H1 (cell line): ENCODE measurements around the gene PTPN3. TPM values are rescaled to one million over a fixed set of nuclear protein-coding genes. Genes with fewer than 3 reads are reported as not detected.

Experiments used
- CTCF ChIA-PET: fragments of 300-600 bp; sonication (Branson Sonifier 250); formaldehyde crosslinking; loops from one replicate; lab custom pipeline; 2021; ENCODE audit not compliant: partially characterized antibody; lab: Charles Lee
- POLR2A ChIA-PET: fragments of 300-600 bp; sonication (Branson Sonifier 250); formaldehyde crosslinking; loops from one replicate; lab custom pipeline; 2021; ENCODE audit warnings: inconsistent platforms; ENCODE audit not compliant: partially characterized antibody; lab: Charles Lee
- DNase-seq, 2 experiments: peaks; one replicate each; pipeline versions ENCODE4 v3.0.0 to v3.0.0-alpha.2; 2010 to 2022; ENCODE audit warnings: low spot score in 2 of 2, low read depth in 1 of 2, mixed read lengths in 1 of 2
- FAIRE-seq: peaks from 2 replicates; lab custom pipeline; 2011; peaks lifted over from hg19 to GRCh38; lab: Jason Lieb, UNC
- H2AFZ ChIP-seq: 2 replicates; pipeline ENCODE4 v1.8.1; 2012; ENCODE audit warnings: low read length, inconsistent platforms
- H2AK5ac ChIP-seq: 2 replicates; pipeline ENCODE4 v1.6.1; 2013; ENCODE audit warnings: low read depth, low read length
- H2BK120ac ChIP-seq: replicated peaks from 2 replicates; pipeline ENCODE3; 2013; ENCODE audit warnings: low read depth, low read length, inconsistent platforms
- H2BK12ac ChIP-seq: 2 replicates; pipeline ENCODE4 v1.6.1; 2013; ENCODE audit warnings: low read depth, low read length
- H2BK15ac ChIP-seq: 2 replicates; pipeline ENCODE4 v1.6.1; 2013; ENCODE audit warnings: low read length
- H2BK20ac ChIP-seq: 2 replicates; pipeline ENCODE4 v1.6.1; 2013; ENCODE audit warnings: low read length
- H2BK5ac ChIP-seq: 2 replicates; pipeline ENCODE4 v1.6.1; 2013; ENCODE audit warnings: low read depth, low read length
- H3K14ac ChIP-seq: 2 replicates; pipeline ENCODE4 v1.6.1; 2013; ENCODE audit warnings: inconsistent platforms; ENCODE audit not compliant: insufficient read length
- H3K18ac ChIP-seq: 2 replicates; pipeline ENCODE4 v1.6.1; 2013; ENCODE audit warnings: low read length; ENCODE audit errors: extremely low read depth
- H3K23ac ChIP-seq: 2 replicates; pipeline ENCODE4 v1.6.1; 2013; ENCODE audit warnings: inconsistent platforms; ENCODE audit not compliant: insufficient read length
- H3K23me2 ChIP-seq: 2 replicates; pipeline ENCODE4 v1.6.1; 2013; ENCODE audit warnings: low read depth, low read length
- H3K27ac ChIP-seq: 2 replicates; pipeline ENCODE4 v1.6.1; 2011; ENCODE audit warnings: low read depth, low read length, inconsistent platforms
- H3K27me3 ChIP-seq, 4 experiments: replicated peaks in 1 of 4; 1 replicate in 1 of 4; 2 replicates in 3 of 4; pipeline versions ENCODE4 v1.6.1 to v1.8.1; 2011 to 2013; ENCODE audit warnings: low read length in 3 of 4, mild to moderate bottlenecking in 3 of 4, inconsistent platforms in 2 of 4, mixed read lengths in 2 of 4, moderate library complexity in 1 of 4; ENCODE audit not compliant: control insufficient read depth in 3 of 4, insufficient read depth in 3 of 4; ENCODE audit errors: extremely low read depth in 1 of 4
- H3K36me3 ChIP-seq, 4 experiments: 2 replicates each; pipeline versions ENCODE4 v1.6.1 to v1.8.1; 2011 to 2013; ENCODE audit warnings: mild to moderate bottlenecking in 4 of 4, low read length in 3 of 4, moderate library complexity in 2 of 4, control low read depth in 1 of 4, inconsistent platforms in 1 of 4; ENCODE audit not compliant: insufficient read depth in 4 of 4, control insufficient read depth in 2 of 4
- H3K4ac ChIP-seq: replicated peaks from 2 replicates; pipeline ENCODE3; 2013; ENCODE audit warnings: low read length, low read depth, mixed read lengths, inconsistent platforms; ENCODE audit not compliant: insufficient read length
- H3K4me1 ChIP-seq, 4 experiments: replicated peaks in 1 of 4; 1 replicate in 1 of 4; 2 replicates in 3 of 4; pipeline versions ENCODE4 v1.6.1 to v1.8.1; 2011 to 2013; ENCODE audit warnings: low read length in 3 of 4, inconsistent platforms in 2 of 4, mixed read lengths in 1 of 4; ENCODE audit not compliant: insufficient read depth in 4 of 4, control insufficient read depth in 3 of 4
- H3K4me2 ChIP-seq, 2 experiments: 2 replicates each; pipeline versions ENCODE4 v1.6.1 to v1.8.1; 2011 to 2013; ENCODE audit warnings: low read depth in 2 of 2, low read length in 2 of 2, control low read depth in 1 of 2, inconsistent platforms in 1 of 2, mild to moderate bottlenecking in 1 of 2; ENCODE audit not compliant: insufficient read depth in 1 of 2
- H3K4me3 ChIP-seq, 4 experiments: fragments of 200-600, 300-600 bp in 1 of 4; sonication (generic), shearing (Covaris generic), sonication (Bioruptor Twin) in 1 of 4; 2 replicates each; pipeline versions ENCODE4 v1.5.1 to v1.8.1; 2011 to 2016; ENCODE audit warnings: low read length in 4 of 4, low read depth in 3 of 4, control low read depth in 2 of 4, inconsistent platforms in 2 of 4, mild to moderate bottlenecking in 2 of 4, mixed read lengths in 1 of 4, moderate library complexity in 1 of 4; ENCODE audit not compliant: insufficient read depth in 2 of 4; ENCODE audit errors: extremely low read depth in 1 of 4
- H3K56ac ChIP-seq: replicated peaks from 2 replicates; pipeline ENCODE3; 2013; ENCODE audit warnings: low read depth, mild to moderate bottlenecking, mixed read lengths, low read length, inconsistent platforms; ENCODE audit not compliant: insufficient read length
- H3K79me1 ChIP-seq: 2 replicates; pipeline ENCODE4 v1.6.1; 2013; ENCODE audit warnings: low read depth, low read length, control low read depth
- H3K79me2 ChIP-seq, 2 experiments: 2 replicates each; pipeline versions ENCODE4 v1.6.1 to v1.8.1; 2012 to 2013; ENCODE audit warnings: low read length in 2 of 2, mild to moderate bottlenecking in 2 of 2, inconsistent platforms in 1 of 2; ENCODE audit not compliant: insufficient read depth in 2 of 2, control insufficient read depth in 1 of 2
- H3K9ac ChIP-seq, 4 experiments: replicated peaks in 1 of 4; 1 replicate in 1 of 4; 2 replicates in 3 of 4; pipeline versions ENCODE4 v1.6.1 to v1.8.1; 2011 to 2013; ENCODE audit warnings: low read depth in 3 of 4, low read length in 3 of 4, control low read depth in 2 of 4, mild to moderate bottlenecking in 2 of 4, moderate library complexity in 2 of 4, inconsistent platforms in 1 of 4; ENCODE audit errors: extremely low read depth in 1 of 4
- H3K9me3 ChIP-seq, 2 experiments: 2 replicates each; pipeline versions ENCODE4 v1.6.1 to v1.8.1; 2012 to 2013; ENCODE audit warnings: mild to moderate bottlenecking in 2 of 2, moderate library complexity in 2 of 2, control low read depth in 1 of 2, inconsistent platforms in 1 of 2, low read depth in 1 of 2, low read length in 1 of 2, mixed read lengths in 1 of 2; ENCODE audit not compliant: insufficient read depth in 2 of 2
- H4K20me1 ChIP-seq, 2 experiments: replicated peaks in 1 of 2; 2 replicates each; pipeline versions ENCODE3 to v1.8.1; 2011 to 2013; ENCODE audit warnings: inconsistent platforms in 2 of 2, low read length in 2 of 2, mild to moderate bottlenecking in 1 of 2; ENCODE audit not compliant: insufficient read depth in 2 of 2, control insufficient read depth in 1 of 2
- H4K5ac ChIP-seq: 2 replicates; pipeline ENCODE4 v1.6.1; 2013; ENCODE audit warnings: low read length, low read depth, mixed read lengths, inconsistent platforms; ENCODE audit not compliant: insufficient read length
- H4K8ac ChIP-seq: 2 replicates; pipeline ENCODE4 v1.8.0; 2013; ENCODE audit warnings: mild to moderate bottlenecking, moderate library complexity, low read length, inconsistent platforms; ENCODE audit not compliant: insufficient read depth; ENCODE audit errors: extremely low read depth
- H4K91ac ChIP-seq: replicated peaks from 2 replicates; pipeline ENCODE3; 2013; ENCODE audit warnings: low read length, mixed read lengths, inconsistent platforms; ENCODE audit not compliant: insufficient read length
- CBX5 ChIP-seq: fragments of 300-800, 300-1000 bp; sonication (generic); IDR thresholded peaks from 2 replicates; pipeline ENCODE4 v1.7.1; 2016; ENCODE audit warnings: antibody characterized with exemption, low read length, low read depth
- CTBP2 ChIP-seq: IDR thresholded peaks from 2 replicates; pipeline ENCODE4 v1.7.0; 2011; ENCODE audit warnings: borderline replicate concordance, mild to moderate bottlenecking, moderate library complexity, mixed read lengths, low read length; ENCODE audit not compliant: insufficient read depth, insufficient read length
- POU5F1 ChIP-seq: IDR thresholded peaks from 2 replicates; pipeline ENCODE4 v1.6.1; 2011; ENCODE audit warnings: low read depth, mild to moderate bottlenecking, low read length, moderate library complexity
- TAF7 ChIP-seq: optimal IDR thresholded peaks from 2 replicates; pipeline ENCODE3; 2011; ENCODE audit warnings: low read depth, mild to moderate bottlenecking, inconsistent platforms, low read length, moderate library complexity, borderline replicate concordance
- WGBS, 2 experiments: shearing (Covaris generic) in 1 of 2; methylation state at CpG; one replicate each; pipeline versions ENCODE4 v1.1.6 to v1.1.7; 2013 to 2015; ENCODE audit warnings: low lambda C conversion rate in 2 of 2, mixed read lengths in 2 of 2, inconsistent platforms in 1 of 2, low coverage in 1 of 2, missing lambda C conversion rate in 1 of 2; ENCODE audit not compliant: insufficient replicate concordance in 2 of 2, insufficient coverage in 1 of 2, insufficient read length in 1 of 2; ENCODE audit errors: extremely low coverage in 1 of 2, missing lambda C conversion rate in 1 of 2; 5-methylcytosine and 5-hydroxymethylcytosine counted together
- polyA plus RNA-seq, 7 experiments: library from polyadenylated mRNA; depleted of rRNA in 3 of 7; stranded (reverse) in 5 of 7; unstranded in 2 of 7; fragments of >200 nt in 5 of 7; fragments of 200-250 nt in 2 of 7; gene quantifications; 1 replicate in 5 of 7; 2 replicates in 1 of 7; 4 replicates in 1 of 7; pipeline versions ENCODE4 v1.2.1 to v1.2.3, GENCODE V29; 2011 to 2013; ENCODE audit warnings: missing spikeins in 2 of 7, mixed read lengths in 2 of 7
- total RNA-seq: library from RNA; stranded (reverse); fragmentation: NEBNext Ultra II Directional; extraction: Animal tissue kit (Norgen Biotek cat#: 25700); gene quantifications from 2 replicates; pipeline ENCODE4 v1.2.1, GENCODE V29; 2021

Gene PTPN3
- total and polyA plus RNA-seq, 2 of the 8 experiments (the other 6 are each of a cell fraction or from before 2014, with no cell fraction given), result 2.9 to 3.7 TPM

DNA sequence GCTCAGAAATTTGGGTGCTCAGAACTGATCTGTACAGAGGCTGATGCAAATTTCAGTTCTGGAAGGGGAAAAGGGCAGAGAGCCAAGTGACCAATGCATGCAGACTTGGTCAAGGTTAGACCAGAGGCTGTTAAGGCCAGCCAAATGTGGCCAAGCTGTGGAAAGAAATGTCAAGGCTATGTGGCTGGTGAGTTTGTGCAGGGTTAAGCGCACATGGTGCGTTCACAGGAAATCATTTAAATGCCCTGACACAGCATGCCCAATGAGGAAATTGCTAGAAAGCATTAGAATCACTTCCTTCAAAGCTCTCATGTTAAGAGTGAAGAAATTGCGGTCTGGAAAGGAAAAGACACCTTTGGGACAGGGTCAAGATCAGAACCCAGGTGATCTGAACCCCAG, 58.0 kb downstream of the PTPN3 start:
- no peak overlapping the region for H3K56ac ChIP-seq
- peaks cover 0 to 6% (median 0%) of the 10 kb centered on the region in 4 experiments; a peak in 1 of 7 replicates for H3K4me1 ChIP-seq
- no peak overlapping the region for H3K4me3 ChIP-seq
- TF ChIP-seq TAF7 (no peak), CBX5 (no peak), CTBP2 (no peak), POU5F1 (no peak)
- TF ChIP-seq, all 59 proteins: peak for 0
- no peak overlapping the region for H3K14ac ChIP-seq
- FAIRE-seq (no peak), DNase-seq (no peak)
- no peak overlapping the region; a peak in 2 of 7 replicates for H3K9ac ChIP-seq
- no peak overlapping the region for H2BK20ac ChIP-seq
- no peaks in the 10 kb centered on the region for H3K23me2 ChIP-seq
- no peak overlapping the region for H2AK5ac ChIP-seq
- H3K36me3 ChIP-seq, result no peaks in the 10 kb centered on the region
- no peak overlapping the region for H2AFZ ChIP-seq
- no peak overlapping the region for H3K23ac ChIP-seq
- no peak overlapping the region for H3K18ac ChIP-seq
- no peaks in the 10 kb centered on the region for H3K79me2 ChIP-seq
- H4K91ac ChIP-seq, result no peak overlapping the region
- H3K4ac ChIP-seq, result no peak overlapping the region
- WGBS, 2 experiments, result 80% methylated on average over 3 of the region's 3 CpGs; no CpG with 5 or more reads in 1 of the 2 experiments
- H2BK12ac ChIP-seq, result no peak overlapping the region
- no peak overlapping the region for H2BK5ac ChIP-seq
- ChIA-PET POLR2A (interaction anchor here (0.9 kb wide), 1 partner anchor 59 kb away, joined by 3 read pairs; no protein-coding TSS in a partner anchor), CTCF (interaction anchor here (0.6 to 6.5 kb wide), 46 partner anchors 9 to 296 kb away, joined by 3 to 151 read pairs (median 5); no protein-coding TSS in a partner anchor)
- no peak overlapping the region for H2BK15ac ChIP-seq
- no peak overlapping the region for H3K4me2 ChIP-seq
- no peaks in the 10 kb centered on the region for H3K9me3 ChIP-seq
- H4K5ac ChIP-seq, result no peak overlapping the region
- H4K20me1 ChIP-seq, result no peaks in the 10 kb centered on the region
- no peak overlapping the region for H4K8ac ChIP-seq
- no peak overlapping the region for H2BK120ac ChIP-seq
- no peaks in the 10 kb centered on the region for H3K79me1 ChIP-seq
- no peak overlapping the region for H3K27ac ChIP-seq
- H3K27me3 ChIP-seq, result no peaks in the 10 kb centered on the region
